GM21447 (cell line): ENCODE data around the gene NTN4.
"Not testable (repeated sequence)": the region's sequence is repeated elsewhere in the genome, so short reads cannot be mapped to it uniquely, and the experiment has no call there.

Source experiments
- ATAC-seq: cut with Tn5 transposase; IDR thresholded peaks from one replicate; pipeline ENCODE4 v1.9.1; 2021; ENCODE audit not compliant: unreplicated experiment

Gene NTN4

GRCh38 chr12:95629392-95629791 lies 161.2 kb downstream of the NTN4 start:
- no peak for ATAC-seq

GRCh38 chr12:95626854-95627253 lies 163.7 kb downstream of the NTN4 start:
- ATAC-seq = no peak

- no peak for ATAC-seq
Observed at GRCh38 chr12:95625012-95625411, 165.6 kb downstream of the NTN4 start.

GRCh38 chr12:95624589-95624988 lies 166.0 kb downstream of the NTN4 start:
- ATAC-seq = no peak

GRCh38 chr12:95623554-95624170 lies 166.9 kb downstream of the NTN4 start:
- ATAC-seq = no peak

- no peak for ATAC-seq
Observed at GRCh38 chr12:95622879-95623278, 167.7 kb downstream of the NTN4 start.

- no peak for ATAC-seq
Observed at GRCh38 chr12:95621725-95622124, 168.8 kb downstream of the NTN4 start.

- ATAC-seq = no peak
Observed at GRCh38 chr12:95620171-95620570, 170.4 kb downstream of the NTN4 start.

- ATAC-seq = not testable (repeated sequence)
Observed at GRCh38 chr12:95616470-95616869, 174.1 kb downstream of the NTN4 start.

- ATAC-seq = no peak
Observed at GRCh38 chr12:95615749-95616148, 174.8 kb downstream of the NTN4 start.

GRCh38 chr12:95614390-95614982 lies 176.1 kb downstream of the NTN4 start:
- ATAC-seq = no peak

- no peak for ATAC-seq
Observed at GRCh38 chr12:95613021-95613420, 177.5 kb downstream of the NTN4 start.

- ATAC-seq = no peak
Observed at GRCh38 chr12:95611676-95612309, 178.8 kb downstream of the NTN4 start.

- ATAC-seq = no peak
Observed at GRCh38 chr12:95608252-95609033, 182.1 kb downstream of the NTN4 start.
